OCI-LY3 (cell line): ENCODE data around the gene SMIM28.

Experiments
- H2AFZ ChIP-seq: fragments of 200-600, 300-600 bp; shearing (Covaris generic); 2 replicates; pipeline ENCODE4 v1.6.0; 2014; ENCODE audit warnings: antibody characterized with exemption, low read depth, low read length
- H3K27ac ChIP-seq: fragments of 200-600, 300-600 bp; sonication (generic); 2 replicates; pipeline ENCODE4 v1.5.1; 2014; ENCODE audit warnings: mild to moderate bottlenecking, low read length, moderate library complexity, mixed read lengths
- H3K27me3 ChIP-seq: fragments of 200-600, 300-600 bp; sonication (generic); 2 replicates; pipeline ENCODE4 v1.6.1; 2014; ENCODE audit warnings: low read depth, low read length, mixed read lengths
- H3K36me3 ChIP-seq: fragments of 200-600, 300-600 bp; sonication (generic); replicated peaks from 2 replicates; pipeline ENCODE3; 2014; ENCODE audit warnings: low read depth, low read length, mixed read lengths
- H3K4me1 ChIP-seq: fragments of 300-600, 200-600 bp; sonication (generic); 2 replicates; pipeline ENCODE4 v1.6.1; 2014; ENCODE audit warnings: low read length, mixed read lengths
- H3K4me2 ChIP-seq: fragments of 200-600, 300-600 bp; sonication (generic); 2 replicates; pipeline ENCODE4 v1.6.1; 2014; ENCODE audit warnings: low read length, mixed read lengths
- H3K4me3 ChIP-seq: fragments of 300-600, 200-600 bp; sonication (generic); 2 replicates; pipeline ENCODE4 v1.5.1; 2014; ENCODE audit warnings: antibody characterized with exemption, mild to moderate bottlenecking, low read length, moderate library complexity
- H3K79me2 ChIP-seq: fragments of 300-600, 200-600 bp; shearing (Covaris generic); 2 replicates; pipeline ENCODE4 v1.6.1; 2014; ENCODE audit warnings: mild to moderate bottlenecking, low read length, mixed read lengths
- H3K9ac ChIP-seq: fragments of 300-600, 200-600 bp; shearing (Covaris generic); 2 replicates; pipeline ENCODE4 v1.6.0; 2014; ENCODE audit warnings: mild to moderate bottlenecking, low read length, moderate library complexity
- H3K9me3 ChIP-seq: fragments of 200-600, 300-600 bp; shearing (Covaris generic); 2 replicates; pipeline ENCODE4 v1.6.1; 2014; ENCODE audit warnings: low read length, mixed read lengths; ENCODE audit not compliant: insufficient read depth
- H4K20me1 ChIP-seq: fragments of 200-600, 300-600 bp; sonication (generic); 2 replicates; pipeline ENCODE4 v1.6.1; 2016; ENCODE audit warnings: low read length, mixed read lengths; ENCODE audit not compliant: insufficient read depth
- EZH2phosphoT487 ChIP-seq: fragments of 200-600 bp; shearing (Covaris generic); IDR thresholded peaks from 2 replicates; pipeline ENCODE4 v1.6.1; 2018; ENCODE audit warnings: antibody characterized with exemption, mixed run types, low read depth
- TF ChIP-seq, protein P1 (sequence below): fragments of 200-600, 300-600 bp; sonication (generic); IDR thresholded peaks from 2 replicates; pipeline ENCODE4 v1.5.1; 2014; ENCODE audit warnings: antibody characterized with exemption, low read length, low read depth

SMIM28 gene

DNA sequence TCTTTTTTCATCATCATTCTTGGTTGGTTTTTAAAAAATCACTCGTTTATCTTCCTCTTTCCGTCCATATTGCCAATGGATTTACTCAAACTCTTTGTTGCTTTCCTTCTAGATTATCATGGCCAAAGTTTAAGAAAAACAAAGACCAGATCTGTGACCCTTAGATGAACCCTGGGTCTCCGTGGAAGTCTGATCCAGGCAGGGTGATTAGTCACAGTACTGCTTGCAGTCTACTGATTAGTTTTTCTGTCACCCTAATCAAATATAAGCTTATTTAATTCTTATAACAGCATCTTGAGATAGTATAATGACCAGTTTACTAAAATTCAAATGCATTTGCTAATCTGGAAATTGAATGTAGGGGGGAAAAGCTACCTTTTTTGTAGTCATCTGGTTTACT is 6.0 kb upstream of the SMIM28 start:
- no peak overlapping the region for H2AFZ ChIP-seq
- H3K36me3 ChIP-seq: no peaks in the 10 kb centered on the region
- no peaks in the 10 kb centered on the region for H3K9me3 ChIP-seq
- H3K9ac ChIP-seq: no peak overlapping the region
- H3K79me2 ChIP-seq: no peaks in the 10 kb centered on the region
- no peak overlapping the region for H3K27ac ChIP-seq
- TF ChIP-seq, protein P1, sequence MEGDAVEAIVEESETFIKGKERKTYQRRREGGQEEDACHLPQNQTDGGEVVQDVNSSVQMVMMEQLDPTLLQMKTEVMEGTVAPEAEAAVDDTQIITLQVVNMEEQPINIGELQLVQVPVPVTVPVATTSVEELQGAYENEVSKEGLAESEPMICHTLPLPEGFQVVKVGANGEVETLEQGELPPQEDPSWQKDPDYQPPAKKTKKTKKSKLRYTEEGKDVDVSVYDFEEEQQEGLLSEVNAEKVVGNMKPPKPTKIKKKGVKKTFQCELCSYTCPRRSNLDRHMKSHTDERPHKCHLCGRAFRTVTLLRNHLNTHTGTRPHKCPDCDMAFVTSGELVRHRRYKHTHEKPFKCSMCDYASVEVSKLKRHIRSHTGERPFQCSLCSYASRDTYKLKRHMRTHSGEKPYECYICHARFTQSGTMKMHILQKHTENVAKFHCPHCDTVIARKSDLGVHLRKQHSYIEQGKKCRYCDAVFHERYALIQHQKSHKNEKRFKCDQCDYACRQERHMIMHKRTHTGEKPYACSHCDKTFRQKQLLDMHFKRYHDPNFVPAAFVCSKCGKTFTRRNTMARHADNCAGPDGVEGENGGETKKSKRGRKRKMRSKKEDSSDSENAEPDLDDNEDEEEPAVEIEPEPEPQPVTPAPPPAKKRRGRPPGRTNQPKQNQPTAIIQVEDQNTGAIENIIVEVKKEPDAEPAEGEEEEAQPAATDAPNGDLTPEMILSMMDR: no peak
- no peak for TF ChIP-seq EZH2phosphoT487
- no peaks in the 10 kb centered on the region for H3K4me1 ChIP-seq
- H3K4me3 ChIP-seq: no peak overlapping the region
- H3K27me3 ChIP-seq: no peaks in the 10 kb centered on the region
- H3K4me2 ChIP-seq: no peak overlapping the region
- no peaks in the 10 kb centered on the region for H4K20me1 ChIP-seq

DNA sequence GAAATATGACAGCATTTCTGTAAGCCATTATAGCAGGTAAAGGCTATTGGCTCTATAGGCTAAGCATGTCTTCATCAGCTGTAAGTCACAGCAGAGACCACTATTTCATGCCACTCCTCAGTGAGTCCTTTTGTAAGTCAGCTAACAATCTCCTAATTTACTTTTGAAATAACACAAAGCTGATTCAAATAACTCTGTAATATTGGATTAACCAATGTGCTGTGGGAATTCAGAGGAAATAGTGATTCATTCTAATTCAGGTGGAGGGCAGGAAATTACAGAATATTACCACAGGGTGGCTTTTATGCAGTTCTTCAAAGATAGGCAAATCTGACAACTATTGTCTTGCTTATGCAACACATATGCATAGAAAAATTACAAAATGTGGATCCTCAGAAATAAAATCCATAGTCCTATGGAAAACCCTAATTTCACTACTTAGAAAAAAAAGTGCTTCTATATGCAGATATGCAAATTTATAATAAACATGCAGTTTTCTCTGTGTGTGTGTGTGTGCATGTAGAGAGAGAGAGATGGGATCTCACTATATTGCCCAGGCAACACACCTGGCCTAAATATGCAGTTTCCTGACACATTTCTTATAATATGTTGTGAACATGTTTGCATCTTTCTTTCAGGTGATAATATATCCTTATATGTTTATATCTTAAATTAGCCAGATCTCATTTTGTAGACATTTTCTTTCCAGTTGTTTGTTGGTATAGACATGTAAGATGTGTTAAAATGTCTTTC is 4.8 kb upstream of the SMIM28 start:
- Histone ChIP-seq H3K4me3 (no peak overlapping the region), H4K20me1 (no peaks in the 10 kb centered on the region), H3K79me2 (no peaks in the 10 kb centered on the region), H3K9ac (no peak overlapping the region), H3K4me2 (no peak overlapping the region), H3K27ac (no peak overlapping the region), H3K36me3 (no peaks in the 10 kb centered on the region), H3K27me3 (no peaks in the 10 kb centered on the region), H3K4me1 (no peaks in the 10 kb centered on the region), H3K9me3 (no peaks in the 10 kb centered on the region), H2AFZ (no peak overlapping the region)
- TF ChIP-seq, protein P1: no peak
- no peak for TF ChIP-seq EZH2phosphoT487

DNA sequence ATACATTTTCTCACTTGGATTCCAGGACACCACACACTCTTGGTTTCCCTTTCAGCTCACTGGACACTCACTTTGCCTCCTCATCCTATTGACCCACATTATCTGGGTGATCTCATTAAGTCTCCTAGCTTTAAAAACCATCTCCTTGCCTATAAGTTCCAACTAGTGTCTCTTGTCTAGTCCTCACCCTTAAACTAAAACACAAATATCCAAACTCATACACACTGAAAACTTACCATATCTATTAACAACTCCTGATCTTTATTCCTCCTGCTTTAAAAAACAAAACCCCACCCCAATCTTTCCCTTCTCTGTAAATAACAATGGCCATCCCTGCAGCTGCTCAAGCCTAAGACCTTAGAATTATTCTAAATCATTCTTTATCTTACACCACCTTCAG is 3.5 kb upstream of the SMIM28 start:
- Histone ChIP-seq H2AFZ (no peak overlapping the region), H3K36me3 (no peaks in the 10 kb centered on the region), H3K4me1 (no peaks in the 10 kb centered on the region), H3K79me2 (no peaks in the 10 kb centered on the region), H3K27me3 (no peaks in the 10 kb centered on the region), H4K20me1 (no peaks in the 10 kb centered on the region), H3K27ac (no peak overlapping the region), H3K9me3 (no peaks in the 10 kb centered on the region), H3K4me3 (no peak overlapping the region), H3K4me2 (no peak overlapping the region), H3K9ac (no peak overlapping the region)
- no peak for TF ChIP-seq EZH2phosphoT487
- TF ChIP-seq, protein P1: no peak

DNA sequence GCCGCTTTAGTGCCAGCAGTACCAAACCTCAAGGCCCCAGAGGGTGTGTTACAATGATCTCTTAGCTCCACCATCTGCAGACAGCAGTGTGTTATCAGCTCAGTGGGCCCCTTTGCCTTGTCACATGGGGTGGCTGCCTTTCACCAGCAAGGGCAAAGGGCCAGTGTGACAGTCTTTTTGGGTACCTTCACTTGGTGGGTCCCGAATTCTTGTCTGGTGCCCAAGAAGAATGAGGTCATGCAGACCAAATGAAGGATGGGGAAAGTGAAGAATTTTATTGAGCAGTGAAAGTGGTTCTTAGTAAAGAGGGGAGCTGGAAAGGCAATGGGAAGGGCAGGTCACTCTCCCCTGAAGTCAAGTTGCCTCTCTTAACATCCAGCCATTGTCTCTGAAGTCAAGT is 2.9 kb upstream of the SMIM28 start:
- Histone ChIP-seq H3K27me3 (no peaks in the 10 kb centered on the region), H3K4me1 (no peaks in the 10 kb centered on the region)
- TF ChIP-seq EZH2phosphoT487: no peak
- TF ChIP-seq, protein P1: no peak

More for the DNA sequence above, 2.9 kb upstream of the SMIM28 start:
- Histone ChIP-seq H3K4me2 (no peak overlapping the region), H4K20me1 (no peaks in the 10 kb centered on the region), H3K27ac (no peak overlapping the region), H2AFZ (no peak overlapping the region), H3K9me3 (no peaks in the 10 kb centered on the region), H3K4me3 (no peak overlapping the region), H3K36me3 (no peaks in the 10 kb centered on the region), H3K9ac (no peak overlapping the region), H3K79me2 (no peaks in the 10 kb centered on the region)
